ENCODE measurements around the gene NT5DC1. TPM values are rescaled to one million over a fixed set of nuclear protein-coding genes. Genes with fewer than 3 reads are reported as not detected.

The NT5DC1 gene
- total and polyA plus RNA-seq, 7 experiments from 2014 or later: 30.5 to 53.4 (median 45.8) TPM

GRCh38 chr6:116218172-116218633 is 117.5 kb downstream of the NT5DC1 start:
- POLR2A ChIA-PET: no interaction called here
- Mint-ChIP-seq H3K9me3 (no peaks in the 10 kb centered on the region), H3K27me3 (no peaks in the 10 kb centered on the region), H3K4me1 (peaks cover 0 to 12% (median 6%) of the 10 kb centered on the region in 7 donors), H3K36me3 (peaks cover 0 to 12% (median under 1%) of the 10 kb centered on the region in 5 donors), H3K4me3 (no peak overlapping the region), H3K27ac (no peak overlapping the region)
- ATAC-seq (no peak), DNase-seq (peak in 4 of 9 donors; percentile 5 to 24 (median 10))
- Histone ChIP-seq H3K36me3 (ENCODE audit: control insufficient read depth in 2 of 3, insufficient read depth in 3 of 3, low read length in 3 of 3) (peaks cover 0 to 4% (median 0%) of the 10 kb centered on the region in 3 experiments), H3K4me3 (ENCODE audit: low read length) (no peak overlapping the region), H3K9me3 (ENCODE audit: control insufficient read depth in 2 of 3, low read length in 3 of 3) (no peaks in the 10 kb centered on the region), H3K27ac (ENCODE audit: low read depth, low read length) (no peak overlapping the region), H3K4me1 (ENCODE audit: control insufficient read depth in 2 of 2, insufficient read depth in 2 of 2, low read length in 2 of 2) (no peaks in the 10 kb centered on the region), H3K27me3 (ENCODE audit: control insufficient read depth in 2 of 2, insufficient read depth in 2 of 2, low read length in 2 of 2) (no peaks in the 10 kb centered on the region)
- CTCF ChIA-PET: interaction anchor here (1.0 to 2.1 kb wide), 6 partner anchors 11 to 352 kb away, joined by 3 to 6 read pairs (median 4); partner anchors contain the start of gene RWDD1
- intact Hi-C loops (cut with micrococcal nuclease): loop anchor here (1.0 to 10.0 kb wide), 9 partner anchors 36 to 627 kb away; partner anchors contain the start of genes NT5DC1 (in 1 of the 2), TSPYL1 (in 1 of the 2) and TSPYL4 (in 1 of the 2)

GRCh38 chr6:116218866-116219265 is 118.2 kb downstream of the NT5DC1 start:
- no peak for DNase-seq
- Mint-ChIP-seq H3K36me3 (peaks cover 0 to 16% (median 5%) of the 10 kb centered on the region in 5 donors), H3K4me3 (no peak overlapping the region), H3K9me3 (no peaks in the 10 kb centered on the region), H3K27ac (no peak overlapping the region), H3K4me1 (peaks cover 0 to 12% (median 6%) of the 10 kb centered on the region in 7 donors), H3K27me3 (no peaks in the 10 kb centered on the region)
- H3K36me3 ChIP-seq (ENCODE audit: control insufficient read depth in 2 of 3, insufficient read depth in 3 of 3, low read length in 3 of 3): peaks cover 0 to 4% (median 0%) of the 10 kb centered on the region in 3 experiments
- POLR2A ChIA-PET: no interaction called here
- H3K9me3 ChIP-seq (ENCODE audit: control insufficient read depth in 2 of 3, low read length in 3 of 3): no peaks in the 10 kb centered on the region
- no peak for ATAC-seq
- CTCF ChIA-PET: interaction anchor here (1.1 to 1.4 kb wide), 2 partner anchors 10 to 14 kb away, joined by 5 read pairs; no protein-coding TSS in a partner anchor
- no peaks in the 10 kb centered on the region for H3K27me3 ChIP-seq (ENCODE audit: control insufficient read depth in 2 of 2, insufficient read depth in 2 of 2, low read length in 2 of 2)
- no peak overlapping the region for H3K4me3 ChIP-seq (ENCODE audit: low read length)
- H3K4me1 ChIP-seq (ENCODE audit: control insufficient read depth in 2 of 2, insufficient read depth in 2 of 2, low read length in 2 of 2): no peaks in the 10 kb centered on the region
- intact Hi-C loops (cut with micrococcal nuclease): loop anchor here (1.0 to 10.0 kb wide), 9 partner anchors 35 to 626 kb away; partner anchors contain the start of genes NT5DC1 (in 1 of the 2), TSPYL1 (in 1 of the 2) and TSPYL4 (in 1 of the 2)
- H3K27ac ChIP-seq (ENCODE audit: low read depth, low read length): no peak overlapping the region

GRCh38 chr6:116221067-116221466 is 120.4 kb downstream of the NT5DC1 start:
- H3K36me3 Mint-ChIP-seq: peaks cover 0 to 30% (median 5%) of the 10 kb centered on the region in 5 donors
- H3K4me3 Mint-ChIP-seq: no peak overlapping the region
- no peak overlapping the region for H3K4me3 ChIP-seq (ENCODE audit: low read length)
- H3K27ac ChIP-seq (ENCODE audit: low read depth, low read length): no peak overlapping the region
- H3K27me3 ChIP-seq (ENCODE audit: control insufficient read depth in 2 of 2, insufficient read depth in 2 of 2, low read length in 2 of 2): no peaks in the 10 kb centered on the region
- no peaks in the 10 kb centered on the region for H3K9me3 Mint-ChIP-seq
- no peaks in the 10 kb centered on the region for H3K27me3 Mint-ChIP-seq
- DNase-seq: no peak
- ChIA-PET POLR2A (no interaction called here), CTCF (no interaction called here)
- peaks cover 0 to 4% (median 0%) of the 10 kb centered on the region in 3 experiments for H3K36me3 ChIP-seq (ENCODE audit: control insufficient read depth in 2 of 3, insufficient read depth in 3 of 3, low read length in 3 of 3)
- no peak for ATAC-seq
- peaks cover 0 to 12% (median 6%) of the 10 kb centered on the region in 7 donors for H3K4me1 Mint-ChIP-seq
- no peaks in the 10 kb centered on the region for H3K4me1 ChIP-seq (ENCODE audit: control insufficient read depth in 2 of 2, insufficient read depth in 2 of 2, low read length in 2 of 2)
- intact Hi-C loops (cut with micrococcal nuclease): no loop called here
- no peaks in the 10 kb centered on the region for H3K9me3 ChIP-seq (ENCODE audit: control insufficient read depth in 2 of 3, low read length in 3 of 3)
- H3K27ac Mint-ChIP-seq: no peak overlapping the region

GRCh38 chr6:116221911-116222310 is 121.3 kb downstream of the NT5DC1 start:
- no peak overlapping the region for H3K27ac Mint-ChIP-seq
- ChIA-PET CTCF (interaction anchor here (1.0 kb wide), 1 partner anchor 8 kb away, joined by 3 read pairs; no protein-coding TSS in a partner anchor), POLR2A (no interaction called here)
- H3K4me1 Mint-ChIP-seq: peaks cover 0 to 10% (median 4%) of the 10 kb centered on the region in 7 donors
- DNase-seq (no peak), ATAC-seq (no peak)
- Histone ChIP-seq H3K9me3 (ENCODE audit: control insufficient read depth in 2 of 3, low read length in 3 of 3) (no peaks in the 10 kb centered on the region), H3K36me3 (ENCODE audit: control insufficient read depth in 2 of 3, insufficient read depth in 3 of 3, low read length in 3 of 3) (peaks cover 0 to 4% (median 0%) of the 10 kb centered on the region in 3 experiments), H3K4me3 (ENCODE audit: low read length) (no peak overlapping the region), H3K27ac (ENCODE audit: low read depth, low read length) (no peak overlapping the region), H3K27me3 (ENCODE audit: control insufficient read depth in 2 of 2, insufficient read depth in 2 of 2, low read length in 2 of 2) (no peaks in the 10 kb centered on the region), H3K4me1 (ENCODE audit: control insufficient read depth in 2 of 2, insufficient read depth in 2 of 2, low read length in 2 of 2) (no peaks in the 10 kb centered on the region)
- H3K27me3 Mint-ChIP-seq: no peaks in the 10 kb centered on the region
- peaks cover 0 to 30% (median 5%) of the 10 kb centered on the region in 5 donors for H3K36me3 Mint-ChIP-seq
- intact Hi-C loops (cut with micrococcal nuclease): no loop called here
- no peak overlapping the region for H3K4me3 Mint-ChIP-seq
- no peaks in the 10 kb centered on the region for H3K9me3 Mint-ChIP-seq

GRCh38 chr6:116223355-116223754 is 122.7 kb downstream of the NT5DC1 start:
- Histone ChIP-seq H3K36me3 (ENCODE audit: control insufficient read depth in 2 of 3, insufficient read depth in 3 of 3, low read length in 3 of 3) (peaks cover 0 to 4% (median 0%) of the 10 kb centered on the region in 3 experiments), H3K4me3 (ENCODE audit: low read length) (no peak overlapping the region), H3K9me3 (ENCODE audit: control insufficient read depth in 2 of 3, low read length in 3 of 3) (no peaks in the 10 kb centered on the region), H3K4me1 (ENCODE audit: control insufficient read depth in 2 of 2, insufficient read depth in 2 of 2, low read length in 2 of 2) (no peaks in the 10 kb centered on the region), H3K27me3 (ENCODE audit: control insufficient read depth in 2 of 2, insufficient read depth in 2 of 2, low read length in 2 of 2) (no peaks in the 10 kb centered on the region), H3K27ac (ENCODE audit: low read depth, low read length) (no peak overlapping the region)
- no peaks in the 10 kb centered on the region for H3K27me3 Mint-ChIP-seq
- CTCF ChIA-PET: no interaction called here
- intact Hi-C loops (cut with micrococcal nuclease): no loop called here
- no peak overlapping the region for H3K27ac Mint-ChIP-seq
- no peaks in the 10 kb centered on the region for H3K9me3 Mint-ChIP-seq
- H3K4me1 Mint-ChIP-seq: no peaks in the 10 kb centered on the region
- peaks cover 0 to 30% (median 5%) of the 10 kb centered on the region in 5 donors for H3K36me3 Mint-ChIP-seq
- ATAC-seq (no peak), DNase-seq (no peak)
- no peak overlapping the region for H3K4me3 Mint-ChIP-seq
- POLR2A ChIA-PET: interaction anchor here (1.2 kb wide), 1 partner anchor 24 kb away, joined by 4 read pairs; no protein-coding TSS in a partner anchor

GRCh38 chr6:116229287-116229913 is 128.7 kb downstream of the NT5DC1 start:
- Mint-ChIP-seq H3K36me3 (peaks cover 0 to 32% (median 11%) of the 10 kb centered on the region in 5 donors), H3K27me3 (no peaks in the 10 kb centered on the region), H3K9me3 (no peaks in the 10 kb centered on the region), H3K4me3 (no peak overlapping the region), H3K27ac (peak overlapping the region in 1 of 9 donors; percentile 42), H3K4me1 (no peaks in the 10 kb centered on the region)
- H3K4me1 ChIP-seq (ENCODE audit: control insufficient read depth in 2 of 2, insufficient read depth in 2 of 2, low read length in 2 of 2): no peaks in the 10 kb centered on the region
- H3K27ac ChIP-seq (ENCODE audit: low read depth, low read length): no peak overlapping the region
- POLR2A ChIA-PET: interaction anchor here (1.1 kb wide), 1 partner anchor 24 kb away, joined by 3 read pairs; the partner anchor contains the start of gene TSPYL4
- H3K36me3 ChIP-seq (ENCODE audit: control insufficient read depth in 2 of 3, insufficient read depth in 3 of 3, low read length in 3 of 3): peaks cover 0 to 9% (median 0%) of the 10 kb centered on the region in 3 experiments
- no peak overlapping the region for H3K4me3 ChIP-seq (ENCODE audit: low read length)
- intact Hi-C loops (cut with micrococcal nuclease): no loop called here
- H3K27me3 ChIP-seq (ENCODE audit: control insufficient read depth in 2 of 2, insufficient read depth in 2 of 2, low read length in 2 of 2): no peaks in the 10 kb centered on the region
- CTCF ChIA-PET: interaction anchor here (1.4 kb wide), 1 partner anchor 11 kb away, joined by 5 read pairs; no protein-coding TSS in a partner anchor
- ATAC-seq (no peak), DNase-seq (no peak)
- H3K9me3 ChIP-seq (ENCODE audit: control insufficient read depth in 2 of 3, low read length in 3 of 3): no peaks in the 10 kb centered on the region

Measured in naive thymus-derived CD4-positive, alpha-beta T cell (primary cell).